ENCODE results near the gene PLCXD3.

Gene PLCXD3

DNA sequence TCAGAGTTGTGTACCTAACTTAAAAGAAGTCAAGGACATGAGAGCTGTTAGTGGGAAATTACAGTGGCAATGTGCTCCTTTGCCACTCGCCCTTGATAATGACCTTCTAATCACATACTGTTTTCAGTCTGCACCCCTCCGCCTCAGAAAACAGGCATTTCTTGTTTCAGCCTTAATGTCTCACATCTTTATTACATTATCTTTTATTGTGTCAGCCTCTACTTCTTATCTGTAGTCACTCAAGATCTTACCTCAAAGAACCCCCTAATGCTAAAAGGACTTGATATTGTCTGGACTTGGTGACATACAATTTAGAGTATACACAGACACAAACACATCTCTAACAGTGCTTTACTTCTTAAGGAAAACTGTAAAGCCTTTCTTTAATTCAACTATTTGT lies 97.9 kb downstream of the PLCXD3 start:
- no peak for DNase-seq

DNA sequence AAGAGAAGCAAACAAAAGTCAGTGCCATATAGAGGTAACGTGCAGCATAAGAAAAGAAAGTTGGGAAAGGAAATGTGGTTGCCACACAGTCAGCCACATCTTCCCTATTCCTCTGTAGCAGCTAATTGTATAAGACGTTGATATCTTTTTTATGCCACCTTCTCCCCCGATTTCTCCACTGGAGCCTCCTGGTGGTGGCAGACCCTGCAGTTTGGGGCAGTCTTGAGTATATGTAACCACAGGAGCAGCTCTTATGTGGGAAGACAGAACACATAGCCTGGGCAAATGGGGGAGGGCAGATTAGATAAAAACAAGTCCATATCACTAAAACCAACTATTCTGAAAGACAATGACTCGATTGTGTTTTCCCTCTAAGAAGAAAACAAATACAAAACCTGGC lies 99.7 kb downstream of the PLCXD3 start:
- no peak for DNase-seq

DNA sequence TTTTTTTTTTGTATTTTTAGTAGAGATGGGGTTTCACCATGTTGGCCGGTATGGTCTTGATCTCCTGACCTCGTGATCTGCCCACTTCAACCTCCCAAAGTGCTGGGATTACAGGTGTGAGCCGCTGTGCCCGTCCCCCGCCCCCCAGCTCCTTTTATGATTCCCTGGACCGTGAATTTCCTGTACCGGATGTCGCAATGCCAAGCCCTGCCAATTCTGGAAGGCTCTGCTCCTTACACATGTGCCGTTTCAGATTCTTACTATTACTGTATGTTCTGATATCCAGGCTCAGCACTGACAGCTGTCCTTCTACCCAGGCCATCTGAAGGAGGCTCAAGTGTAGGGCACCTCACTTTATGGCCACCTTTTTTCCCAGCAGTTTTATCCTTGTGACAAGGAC lies 100.1 kb downstream of the PLCXD3 start:
- no peak for DNase-seq

DNA sequence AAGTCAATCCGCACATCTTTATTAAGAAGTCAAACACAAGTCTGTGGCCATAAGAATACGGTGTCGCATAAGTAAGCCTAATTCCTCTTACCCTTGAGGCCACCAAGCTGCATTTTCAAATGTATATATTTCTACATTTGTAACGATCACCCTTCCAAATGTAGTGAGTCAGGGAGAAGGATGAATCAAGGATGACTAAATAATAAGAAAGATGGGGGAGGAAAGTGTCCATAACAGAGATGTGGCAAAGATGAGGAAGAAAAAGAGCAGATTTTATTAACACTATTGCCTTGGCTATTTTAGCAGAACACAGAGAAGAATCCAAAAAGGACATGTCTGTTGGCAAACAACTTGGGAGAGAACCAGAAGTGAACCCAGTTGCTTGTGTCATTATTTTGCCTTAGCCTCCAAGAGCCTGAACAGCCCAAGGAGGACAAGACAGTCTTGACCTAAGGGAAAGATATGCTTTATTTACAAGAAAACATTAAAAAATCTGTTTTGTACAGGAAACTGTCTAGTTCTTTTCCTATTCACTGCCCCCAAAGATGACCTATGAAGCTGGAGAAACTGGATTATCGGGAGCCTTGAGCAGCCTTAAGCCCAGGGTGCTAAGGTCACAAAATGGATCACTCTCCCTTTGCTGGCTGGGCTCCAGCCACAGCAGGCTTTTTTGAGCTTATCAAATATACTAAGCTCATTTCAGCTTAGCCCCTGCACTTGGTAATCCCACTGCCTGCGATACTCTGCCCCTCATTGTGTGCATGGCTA lies 101.5 kb downstream of the PLCXD3 start:
- no peak for DNase-seq

DNA sequence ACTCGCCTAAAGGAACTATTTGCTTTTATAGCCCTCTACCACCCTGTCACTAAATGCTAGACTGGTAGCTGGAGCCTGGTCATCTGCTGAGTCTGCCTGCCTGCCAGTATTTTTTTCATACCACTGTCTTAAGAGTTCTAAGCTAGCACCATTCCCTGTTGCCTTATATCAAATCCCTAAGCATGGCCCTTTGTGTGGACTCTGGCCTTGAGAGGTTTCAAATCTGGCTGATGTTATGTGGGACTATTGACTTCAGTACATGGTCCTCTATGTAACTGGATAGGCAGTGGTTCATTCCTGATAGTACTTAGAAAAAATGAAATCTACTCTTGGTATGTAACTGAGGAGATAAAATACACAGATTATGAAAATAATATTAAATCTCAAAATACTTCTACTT lies 103.5 kb downstream of the PLCXD3 start:
- DNase-seq: no peak

DNA sequence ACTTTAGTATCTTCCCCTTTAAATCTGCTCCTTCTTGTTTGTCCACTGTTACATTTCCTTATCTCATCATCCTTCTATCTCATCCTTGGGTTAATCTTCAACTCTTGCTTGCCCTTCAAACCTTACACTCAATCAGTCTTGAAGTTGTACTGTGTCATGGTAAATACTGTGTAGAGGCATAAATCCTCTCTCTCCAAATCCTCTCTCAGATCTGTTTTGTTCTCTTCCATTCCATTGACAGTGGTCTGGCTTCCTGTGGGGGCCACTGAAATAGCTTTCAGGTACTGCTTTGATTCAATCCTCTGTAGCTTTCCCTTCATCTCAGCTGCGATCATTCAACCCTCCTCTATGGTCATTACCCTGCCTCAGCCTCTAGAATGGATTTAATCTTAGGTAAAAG lies 104.0 kb downstream of the PLCXD3 start:
- DNase-seq: no peak

DNA sequence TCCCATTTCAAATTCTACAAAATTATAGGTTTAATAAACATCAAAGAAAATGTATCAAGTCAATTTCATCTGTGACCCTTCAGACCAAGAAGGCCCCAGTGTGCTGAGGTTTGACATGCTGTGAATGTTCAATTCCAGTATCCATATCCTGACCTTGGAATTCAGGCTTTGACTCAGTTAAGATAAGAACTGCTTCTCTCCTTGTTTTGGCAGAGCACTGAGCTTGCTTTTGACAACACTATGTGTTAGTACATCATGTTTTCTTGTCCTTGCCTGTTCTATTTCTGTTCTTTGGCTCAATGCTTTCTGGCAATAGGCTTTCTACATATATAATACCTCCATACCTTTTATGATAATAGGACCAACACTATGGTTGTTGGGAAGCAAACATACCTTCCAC lies 105.6 kb downstream of the PLCXD3 start:
- DNase-seq: no peak

DNA sequence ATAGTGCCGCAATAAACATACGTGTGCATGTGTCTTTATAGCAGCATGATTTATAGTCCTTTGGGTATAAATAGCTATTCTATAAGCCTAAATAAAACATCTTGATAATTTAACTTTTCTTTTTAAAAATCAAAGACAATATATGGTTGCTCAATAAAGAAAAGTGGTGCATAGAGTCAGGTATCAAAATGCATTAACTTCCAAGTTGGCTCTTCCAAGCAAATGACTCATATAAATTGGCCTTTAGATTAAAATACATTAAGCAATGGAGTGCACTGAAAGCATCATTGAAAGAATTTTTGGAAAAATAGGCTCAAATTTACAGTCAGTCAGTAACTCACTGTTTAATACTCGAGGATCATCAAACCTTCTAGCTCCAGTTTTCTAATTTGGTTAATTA lies 106.6 kb downstream of the PLCXD3 start:
- DNase-seq: no peak

DNA sequence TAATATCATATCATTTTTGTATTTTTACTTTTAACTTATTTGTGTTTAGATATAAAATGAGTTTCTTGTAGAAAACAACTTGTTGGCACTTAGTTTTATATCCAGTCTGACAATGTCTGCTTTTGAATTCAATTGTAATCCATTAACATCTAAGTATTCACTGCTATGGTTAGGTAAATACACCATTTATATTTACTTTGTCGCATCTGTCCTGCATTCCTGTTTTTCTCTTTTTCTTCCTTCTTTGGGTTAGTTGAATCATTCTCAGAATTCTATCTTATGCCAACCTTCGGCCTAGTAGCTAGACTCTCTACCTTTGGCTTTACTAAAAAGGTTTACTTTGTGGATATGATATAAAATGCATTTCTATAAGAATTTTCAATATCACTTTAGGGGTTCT lies 107.6 kb downstream of the PLCXD3 start:
- no peak for DNase-seq

DNA sequence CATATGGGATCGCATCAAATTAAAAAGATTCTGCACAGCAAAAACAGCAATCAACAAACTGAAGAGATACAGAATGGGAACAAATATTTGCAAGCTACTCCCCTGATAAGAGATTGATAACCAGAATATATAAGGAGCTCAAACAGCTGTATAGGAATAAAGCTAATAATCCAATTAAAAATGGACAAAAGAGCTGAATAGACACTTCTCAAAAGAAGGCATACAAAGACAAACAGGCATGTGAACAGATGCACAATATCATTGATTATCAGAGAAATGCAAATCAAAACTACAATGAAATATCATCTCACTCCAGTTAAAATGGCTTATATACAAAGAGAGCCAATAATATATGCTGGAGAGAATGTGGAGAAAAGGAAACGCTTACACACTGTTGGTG lies 110.6 kb downstream of the PLCXD3 start:
- DNase-seq: no peak

DNA sequence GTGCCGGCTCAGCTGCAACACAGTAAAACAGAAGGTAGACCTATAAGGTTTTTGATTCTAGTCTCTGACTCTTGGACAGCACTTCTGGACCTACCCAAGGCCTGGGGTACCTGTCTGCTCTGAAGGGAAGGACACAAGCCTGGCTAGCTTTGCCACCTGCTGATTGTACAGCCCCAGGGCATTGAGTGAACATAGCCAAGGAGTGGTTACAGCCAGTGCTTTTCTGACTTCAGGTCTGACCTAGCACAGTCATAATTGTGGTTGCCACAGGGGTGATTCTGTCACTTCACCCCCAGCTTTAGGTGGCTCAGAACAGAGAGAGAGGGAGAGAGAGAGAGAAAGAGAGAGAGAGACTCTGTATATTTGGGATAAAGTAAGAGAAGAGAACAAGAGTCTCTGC lies 118.4 kb downstream of the PLCXD3 start:
- no peak for DNase-seq

DNA sequence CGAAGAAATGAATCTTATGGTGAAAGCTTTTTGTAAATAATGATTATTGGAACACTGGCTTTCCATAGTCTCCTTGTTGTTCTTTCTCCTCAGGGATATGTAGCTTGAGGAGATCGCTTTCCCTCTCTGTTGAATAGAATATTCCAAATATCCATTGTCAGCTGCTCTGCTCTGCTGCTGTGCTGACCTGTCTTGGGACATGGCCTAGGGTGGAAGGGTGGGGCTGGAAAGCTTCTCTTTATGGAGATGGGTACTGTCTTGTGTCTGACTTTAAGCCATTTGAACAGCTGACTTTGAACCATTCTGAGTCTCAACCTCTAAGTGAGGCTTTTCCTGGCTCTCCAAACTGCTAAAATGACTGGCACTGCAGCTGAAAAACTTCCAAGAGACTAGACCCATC lies 135.8 kb downstream of the PLCXD3 start:
- no peak for DNase-seq

DNA sequence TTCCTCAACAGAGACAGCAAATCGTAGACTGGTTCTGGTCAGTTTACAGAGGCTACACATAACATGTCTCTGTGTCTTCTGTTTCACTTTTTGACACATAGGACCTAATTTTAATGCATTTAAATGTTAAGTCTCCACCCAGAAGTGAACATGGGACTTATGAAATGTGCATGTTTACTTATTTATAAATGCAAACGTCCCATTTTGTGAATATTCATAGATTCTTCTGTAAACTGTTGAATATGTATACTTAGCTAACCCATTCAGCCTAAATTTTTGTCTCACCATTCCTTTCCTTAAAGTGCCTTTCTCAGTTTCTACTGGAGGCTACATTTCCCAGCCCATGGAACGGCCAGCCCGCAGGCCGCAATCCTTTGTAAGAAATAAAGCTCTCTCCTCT lies 137.2 kb downstream of the PLCXD3 start:
- DNase-seq: no peak

DNA sequence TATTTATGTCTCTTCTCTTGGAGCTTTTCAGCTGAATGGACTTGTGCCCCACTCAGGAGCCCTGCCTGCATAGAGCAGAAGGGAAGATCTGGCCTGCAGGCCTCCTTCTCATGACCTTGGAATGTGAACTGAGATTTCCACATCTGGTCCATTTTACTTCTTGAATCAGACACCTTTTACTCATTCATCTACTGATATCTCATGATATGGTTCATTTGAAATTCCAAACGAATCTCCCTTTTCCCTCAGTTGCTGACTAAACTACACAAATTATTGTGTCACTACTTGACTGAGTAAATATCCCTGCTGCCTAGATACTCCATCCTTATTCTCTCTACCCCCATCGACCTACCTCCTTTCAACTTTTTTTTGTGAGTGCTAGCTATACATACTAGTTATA lies 138.7 kb downstream of the PLCXD3 start:
- no peak for DNase-seq

DNA sequence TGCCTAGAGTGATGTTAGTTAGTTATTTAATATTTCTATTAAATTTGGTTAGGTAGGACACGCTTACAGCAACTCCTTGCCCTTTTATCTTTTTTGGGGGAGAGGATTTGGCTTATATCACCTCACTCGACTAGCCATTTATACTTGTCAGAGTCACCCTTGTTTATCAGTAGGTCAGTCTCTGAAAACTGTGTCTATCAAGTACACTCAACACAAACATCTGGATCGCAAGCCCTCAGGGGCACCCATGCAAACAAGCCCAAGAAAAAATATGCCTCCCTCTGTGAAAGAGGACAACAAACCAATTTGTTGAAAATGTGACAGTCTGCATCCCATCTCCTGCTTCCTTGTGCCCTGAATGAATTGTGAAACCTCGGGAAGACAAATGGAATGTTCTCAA lies 139.9 kb downstream of the PLCXD3 start:
- DNase-seq: no peak

DNA sequence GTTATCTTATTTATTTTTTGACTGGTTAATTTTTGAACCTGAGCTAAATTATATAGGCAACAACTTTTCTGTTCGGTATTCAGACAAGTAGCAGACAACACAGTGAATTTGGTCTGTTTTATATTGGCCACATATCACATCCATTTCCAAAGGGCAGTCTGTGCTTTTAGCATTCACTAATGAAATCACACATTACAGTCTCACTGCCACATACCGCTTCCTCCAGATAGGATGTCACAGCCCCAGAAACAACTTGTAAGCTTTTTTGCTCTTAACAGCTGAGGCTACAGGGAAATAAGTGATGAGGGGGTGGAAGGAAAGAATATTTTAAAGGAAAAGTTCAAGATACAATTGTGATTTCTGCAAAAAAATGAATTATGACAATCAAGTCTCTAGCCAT lies 140.6 kb downstream of the PLCXD3 start:
- no peak for DNase-seq

DNA sequence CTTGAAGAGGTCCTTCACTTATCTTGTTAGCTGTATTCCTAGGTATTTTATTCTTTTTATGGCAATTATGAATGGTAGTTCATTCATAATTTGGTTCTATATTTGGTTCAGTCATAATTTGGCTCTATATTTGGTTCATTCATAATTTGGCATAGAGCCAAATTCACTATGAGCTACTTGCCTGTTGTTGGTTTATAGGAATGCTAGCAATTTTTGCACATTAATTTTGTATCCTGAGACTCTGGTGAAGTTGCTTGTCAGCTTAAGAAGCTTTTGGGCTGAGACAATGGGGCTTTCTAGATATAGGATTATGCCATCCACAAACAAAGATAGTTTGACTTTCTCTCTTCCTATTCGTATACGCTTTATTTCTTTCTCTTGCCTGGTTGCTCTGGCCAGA lies 142.2 kb downstream of the PLCXD3 start:
- DNase-seq: no peak

DNA sequence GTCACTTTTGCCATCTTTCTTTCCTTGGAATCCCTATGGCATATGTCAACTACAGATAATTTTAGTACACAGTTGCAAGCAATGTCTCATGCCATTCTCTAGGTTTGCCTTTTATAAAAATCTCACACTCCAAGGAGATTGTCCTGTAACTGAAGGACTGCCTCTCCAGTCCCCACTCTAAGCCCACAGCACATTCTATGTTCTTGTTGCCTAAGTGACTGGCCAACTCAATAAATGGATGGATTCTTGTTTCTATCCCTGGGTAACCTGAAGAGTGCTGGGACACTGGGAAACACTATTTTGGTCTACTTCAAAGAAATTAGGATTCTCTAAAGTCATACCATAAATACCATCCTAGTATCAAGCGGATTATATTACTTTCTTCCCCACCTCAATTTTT lies 145.0 kb downstream of the PLCXD3 start:
- no peak for DNase-seq

DNA sequence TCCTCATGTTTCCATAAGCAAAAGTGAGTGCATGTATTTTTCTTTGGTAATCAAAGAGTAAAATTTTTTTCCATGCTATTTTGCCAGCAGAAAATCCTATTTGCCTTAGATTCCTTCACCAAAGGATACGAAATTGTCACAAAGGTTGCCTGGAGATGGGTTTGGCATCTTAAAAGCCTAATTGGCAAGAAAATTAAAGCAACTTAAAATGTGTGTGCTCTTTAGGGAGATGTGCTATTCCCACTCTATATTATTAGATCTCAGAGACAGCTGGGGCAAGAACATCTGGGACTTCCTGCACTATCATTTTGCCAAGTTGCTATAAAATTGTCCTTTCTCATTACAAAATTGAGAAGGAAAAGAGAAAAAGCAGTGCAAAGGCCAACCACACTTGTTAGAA lies 146.1 kb downstream of the PLCXD3 start:
- DNase-seq: no peak

DNA sequence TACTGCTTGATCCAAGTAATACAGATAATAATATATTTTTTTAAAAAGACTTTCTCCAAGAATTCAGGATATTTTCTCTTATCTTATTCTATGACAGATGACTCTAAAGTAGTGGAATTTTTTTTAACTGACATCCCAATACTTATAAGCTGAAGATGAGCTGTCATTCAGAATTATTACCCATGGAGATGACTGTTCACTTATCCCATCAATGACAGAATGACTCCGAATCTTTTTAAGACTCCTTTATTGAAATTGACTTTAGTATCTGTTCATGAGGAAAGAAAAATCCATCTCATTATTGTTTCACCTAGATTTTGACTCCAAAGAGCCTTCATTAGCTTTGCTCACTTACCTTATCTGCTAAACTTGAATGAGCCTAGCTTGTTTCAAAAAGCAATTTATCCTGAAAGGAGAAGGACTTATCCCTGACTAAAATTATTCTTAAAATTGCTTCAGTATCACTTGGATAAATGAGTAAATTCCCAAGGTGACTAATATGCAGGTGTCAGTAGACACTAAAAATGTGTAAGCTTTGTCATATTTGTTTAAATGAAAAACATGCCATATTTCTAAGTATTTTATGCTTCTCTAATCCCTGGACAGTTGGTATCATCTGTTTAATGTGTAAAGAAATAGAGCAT lies 146.9 kb downstream of the PLCXD3 start:
- no peak for DNase-seq

DNA sequence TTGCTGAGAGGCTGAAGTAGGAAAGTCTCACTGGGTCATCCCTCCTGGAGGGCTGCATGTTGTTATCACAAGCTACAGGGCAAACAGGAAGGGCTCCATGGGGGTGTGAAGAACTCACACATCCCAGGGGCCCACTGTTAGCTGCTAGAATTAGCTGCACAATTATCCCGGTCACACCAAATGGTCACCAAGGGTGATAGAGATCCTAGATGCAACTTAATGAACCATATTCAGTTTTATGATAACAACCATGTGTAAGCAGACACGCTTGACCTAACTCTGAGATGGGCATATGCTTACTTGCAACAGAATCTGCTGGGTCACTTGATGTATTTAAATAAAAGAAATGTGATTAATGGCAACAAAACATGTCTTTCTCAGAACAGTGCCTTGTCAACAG lies 153.6 kb downstream of the PLCXD3 start:
- DNase-seq: no peak

DNA sequence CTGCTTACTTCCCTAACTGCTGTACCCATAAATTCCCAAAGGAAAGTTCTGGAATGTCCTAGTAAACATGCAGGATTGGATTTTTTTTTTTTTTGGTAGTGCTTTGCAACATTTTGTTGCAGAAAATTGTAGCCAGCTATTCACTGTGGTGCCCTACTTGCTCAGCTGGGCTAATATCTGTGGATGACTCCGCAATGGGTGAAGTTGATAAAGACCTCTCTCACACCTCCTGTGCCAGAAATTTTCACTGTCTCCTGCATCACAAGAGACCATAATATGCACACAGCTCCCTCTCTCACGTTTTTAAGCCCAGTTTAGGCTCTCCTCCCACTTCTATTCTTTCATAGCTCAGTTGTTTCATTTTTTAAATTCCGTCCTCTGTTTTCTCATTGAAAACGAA lies 160.6 kb downstream of the PLCXD3 start:
- DNase-seq: no peak

DNA sequence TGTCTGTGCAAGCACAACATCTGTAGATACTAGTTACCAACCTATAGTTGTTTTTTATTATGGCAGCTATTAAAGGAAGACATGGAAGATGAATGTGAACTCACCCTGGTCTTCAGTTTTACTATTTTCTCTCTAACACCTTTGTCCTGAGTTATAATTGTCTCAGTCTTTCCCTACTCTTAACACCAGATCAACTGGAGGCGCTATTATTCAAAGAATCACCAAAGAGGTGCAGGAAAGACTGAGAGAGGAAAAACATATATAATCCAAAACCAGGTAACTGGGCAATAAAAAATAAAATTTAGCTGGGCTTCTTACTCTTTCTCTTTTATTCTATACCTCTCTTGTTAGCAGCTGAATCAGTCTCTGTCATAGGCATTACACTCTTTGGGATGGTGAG lies 162.8 kb downstream of the PLCXD3 start:
- no peak for DNase-seq

DNA sequence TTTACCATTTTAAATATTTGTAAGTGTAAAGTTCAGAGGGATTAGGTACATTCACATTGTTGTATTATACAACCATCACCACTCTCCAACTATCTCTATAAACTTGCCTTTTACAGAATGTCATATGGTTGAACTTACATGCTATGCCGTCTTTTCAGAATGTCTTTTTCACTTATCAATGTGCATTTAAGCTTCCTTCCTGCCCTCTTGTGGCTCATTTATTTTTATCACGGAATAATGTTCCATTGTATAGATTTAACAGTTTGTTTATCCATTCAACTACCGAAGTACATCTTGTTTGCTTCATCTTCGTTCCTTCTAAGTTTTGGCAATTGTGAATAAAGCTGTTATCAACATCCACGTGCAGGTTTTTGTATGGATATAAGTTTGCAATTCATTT lies 163.8 kb downstream of the PLCXD3 start:
- DNase-seq: no peak

DNA sequence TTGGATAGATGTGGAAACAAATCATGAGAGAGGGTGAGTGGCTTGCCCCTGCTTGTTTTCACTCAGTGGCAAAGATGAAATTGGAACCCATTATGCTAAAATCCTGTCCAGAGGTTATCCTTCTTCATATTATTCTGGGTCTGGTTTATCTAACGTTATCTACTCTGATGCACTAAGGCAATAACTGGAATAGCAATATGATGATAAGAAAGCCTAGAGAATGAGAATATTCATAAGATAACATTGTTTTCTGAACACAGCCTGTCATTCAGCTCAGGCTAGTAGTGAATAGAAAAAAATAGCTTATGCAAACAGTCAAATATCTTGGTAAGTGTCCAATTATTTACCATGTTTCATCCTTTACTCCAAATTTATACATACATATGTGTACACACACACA lies 165.1 kb downstream of the PLCXD3 start:
- no peak for DNase-seq

All from NCI-H2107 (cell line).